OCI-LY1 (cell line): ENCODE measurements around the gene EFS.

ENCODE experiments used
- CTCF ChIP-seq: fragments of 200-600 bp; sonication (generic), shearing (Covaris generic); IDR thresholded peaks from 2 replicates; pipeline ENCODE4 v1.5.1; 2017; ENCODE audit warnings: mild to moderate bottlenecking, antibody characterized with exemption, low read length, moderate library complexity, mixed read lengths
- EZH2 ChIP-seq: fragments of 200-600 bp; sonication (generic), shearing (Covaris generic); IDR thresholded peaks from 2 replicates; pipeline ENCODE4 v1.8.0; 2017; ENCODE audit warnings: borderline replicate concordance, mixed run types, mild to moderate bottlenecking, antibody characterized with exemption, low read length, moderate library complexity, mixed read lengths

GRCh38 chr14:23370221-23370620 lies 5.2 kb upstream of the EFS start:
- TF ChIP-seq CTCF (no peak), EZH2 (no peak)
